HUES48 (cell line): ENCODE results near the gene DLEC1.
A peak's percentile ranks its signal among the peaks of the same experiment; 100 is the strongest.

Source experiments
- H3K27ac ChIP-seq: one replicate; pipeline ENCODE4 v1.7.0; 2013; ENCODE audit warnings: low read depth, low read length, inconsistent platforms
- H3K27me3 ChIP-seq: 2 replicates; pipeline ENCODE4 v1.6.1; 2013; ENCODE audit warnings: mild to moderate bottlenecking, low read length; ENCODE audit not compliant: control insufficient read depth, insufficient read depth
- H3K36me3 ChIP-seq: 2 replicates; pipeline ENCODE4 v1.6.1; 2013; ENCODE audit warnings: low read length; ENCODE audit not compliant: control insufficient read depth, insufficient read depth
- H3K4me1 ChIP-seq: 2 replicates; pipeline ENCODE4 v1.6.1; 2013; ENCODE audit warnings: mild to moderate bottlenecking, low read length; ENCODE audit not compliant: control insufficient read depth, insufficient read depth
- H3K4me3 ChIP-seq: 2 replicates; pipeline ENCODE4 v1.5.1; 2013; ENCODE audit warnings: mild to moderate bottlenecking, low read depth, low read length
- H3K9ac ChIP-seq: 2 replicates; pipeline ENCODE4 v1.6.1; 2013; ENCODE audit warnings: mild to moderate bottlenecking, low read depth, low read length, moderate library complexity
- H3K9me3 ChIP-seq: 2 replicates; pipeline ENCODE4 v1.6.1; 2013; ENCODE audit warnings: low read length; ENCODE audit not compliant: control insufficient read depth, insufficient read depth

The DLEC1 gene

DNA sequence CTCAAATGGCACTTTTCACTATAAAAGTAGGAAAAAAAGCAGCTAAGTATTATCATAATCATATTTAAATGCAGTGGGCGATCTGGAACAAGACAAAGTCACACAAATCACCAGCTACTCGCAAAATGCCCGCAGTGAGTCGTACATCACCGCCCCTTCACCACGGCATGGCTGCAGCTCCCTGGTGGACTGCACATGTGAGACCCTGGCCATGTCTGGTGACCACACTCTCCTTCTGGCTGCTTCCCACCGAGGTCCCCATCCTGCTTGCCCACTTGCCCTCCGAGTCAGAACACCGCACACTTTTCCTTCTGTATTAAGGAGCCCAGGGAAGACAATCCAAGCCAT lies 59.3 kb downstream of the DLEC1 start:
- Histone ChIP-seq H3K4me3 (no peak overlapping the region), H3K9ac (no peak overlapping the region), H3K27me3 (no peaks in the 10 kb centered on the region), H3K36me3 (no peaks in the 10 kb centered on the region), H3K4me1 (peaks cover 14% of the 10 kb centered on the region), H3K9me3 (no peaks in the 10 kb centered on the region), H3K27ac (no peak overlapping the region)

GRCh38 chr3:38099518-38099917 lies 60.5 kb downstream of the DLEC1 start:
- no peaks in the 10 kb centered on the region for H3K9me3 ChIP-seq
- H3K9ac ChIP-seq: no peak overlapping the region
- H3K27ac ChIP-seq: peak overlapping the region; percentile 59
- no peaks in the 10 kb centered on the region for H3K36me3 ChIP-seq
- no peak overlapping the region for H3K4me3 ChIP-seq
- no peaks in the 10 kb centered on the region for H3K27me3 ChIP-seq
- peaks cover 14% of the 10 kb centered on the region for H3K4me1 ChIP-seq

DNA sequence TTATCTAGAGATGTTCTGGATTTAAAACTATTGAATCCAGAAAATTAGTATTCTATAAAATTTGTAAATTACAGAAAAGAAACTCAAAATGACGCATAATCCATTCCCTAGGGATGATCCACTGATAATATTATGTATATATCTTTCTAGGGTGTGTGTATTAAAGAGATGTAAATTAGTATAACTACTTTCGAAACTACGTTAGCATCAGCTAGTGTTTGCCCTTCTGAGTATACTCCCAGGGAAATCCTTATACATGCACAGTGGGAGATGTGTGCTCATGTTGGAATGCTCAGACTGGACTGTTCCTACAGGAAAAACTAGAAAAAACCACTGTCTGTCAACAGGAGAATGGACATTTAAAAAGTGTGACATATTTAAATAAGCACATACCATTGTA lies 61.5 kb downstream of the DLEC1 start:
- Histone ChIP-seq H3K4me1 (peaks cover 14% of the 10 kb centered on the region), H3K9ac (no peak overlapping the region), H3K27ac (no peak overlapping the region), H3K36me3 (no peaks in the 10 kb centered on the region), H3K27me3 (no peaks in the 10 kb centered on the region), H3K4me3 (no peak overlapping the region), H3K9me3 (no peaks in the 10 kb centered on the region)

- Histone ChIP-seq H3K9me3 (no peaks in the 10 kb centered on the region), H3K4me3 (no peak overlapping the region), H3K36me3 (no peaks in the 10 kb centered on the region), H3K9ac (no peak overlapping the region), H3K4me1 (peaks cover 14% of the 10 kb centered on the region), H3K27ac (no peak overlapping the region), H3K27me3 (no peaks in the 10 kb centered on the region)
These were observed 62.9 kb downstream of the DLEC1 start for GRCh38 chr3:38101811-38102443.

DNA sequence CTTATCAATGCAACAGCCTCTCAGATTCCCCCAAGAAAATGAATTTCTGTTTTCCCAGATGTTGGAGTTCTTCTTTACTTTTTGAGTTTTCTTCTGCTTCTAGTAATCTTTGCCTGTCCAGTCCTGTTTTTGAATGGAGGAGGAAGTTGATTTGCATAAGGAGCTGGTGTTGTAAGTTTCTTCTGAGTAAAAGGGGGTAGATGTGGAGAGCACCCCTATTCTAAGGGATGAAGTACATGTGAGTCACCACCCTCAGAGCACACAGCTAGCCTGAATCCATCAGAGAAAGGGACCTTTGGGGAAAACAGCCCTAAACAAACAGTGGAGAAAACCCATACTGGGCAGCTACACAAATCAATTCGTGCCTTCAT lies 63.4 kb downstream of the DLEC1 start:
- no peaks in the 10 kb centered on the region for H3K36me3 ChIP-seq
- no peak overlapping the region for H3K4me3 ChIP-seq
- no peaks in the 10 kb centered on the region for H3K9me3 ChIP-seq
- H3K4me1 ChIP-seq: peaks cover 14% of the 10 kb centered on the region
- no peaks in the 10 kb centered on the region for H3K27me3 ChIP-seq
- H3K27ac ChIP-seq: no peak overlapping the region
- H3K9ac ChIP-seq: no peak overlapping the region

DNA sequence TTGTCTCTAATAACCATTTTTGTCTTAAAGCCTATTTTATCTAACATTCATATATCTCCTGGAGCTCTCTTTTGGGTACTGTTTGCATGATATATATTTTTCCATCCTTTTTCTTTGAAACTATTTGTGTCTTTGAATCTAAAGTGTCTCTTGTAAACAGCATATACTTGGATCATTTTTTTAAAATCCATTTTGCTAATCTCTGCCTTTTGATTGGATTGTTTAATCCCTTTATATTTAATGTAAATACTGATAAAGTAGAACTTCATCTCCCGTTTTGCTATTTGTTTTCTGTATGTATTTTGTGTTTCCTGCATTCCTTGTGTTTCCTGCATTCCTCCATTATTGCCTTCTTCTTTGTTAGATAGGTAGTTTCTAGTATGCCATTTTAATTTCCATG lies 66.5 kb downstream of the DLEC1 start:
- H3K36me3 ChIP-seq: no peaks in the 10 kb centered on the region
- no peaks in the 10 kb centered on the region for H3K27me3 ChIP-seq
- H3K27ac ChIP-seq: no peak overlapping the region
- no peak overlapping the region for H3K9ac ChIP-seq
- H3K4me1 ChIP-seq: no peaks in the 10 kb centered on the region
- no peaks in the 10 kb centered on the region for H3K9me3 ChIP-seq
- no peak overlapping the region for H3K4me3 ChIP-seq

GRCh38 chr3:38107911-38108648 lies 69.1 kb downstream of the DLEC1 start:
- H3K4me1 ChIP-seq: no peaks in the 10 kb centered on the region
- no peak overlapping the region for H3K9ac ChIP-seq
- H3K27me3 ChIP-seq: no peaks in the 10 kb centered on the region
- no peak overlapping the region for H3K4me3 ChIP-seq
- H3K27ac ChIP-seq: no peak overlapping the region
- H3K9me3 ChIP-seq: no peaks in the 10 kb centered on the region
- no peaks in the 10 kb centered on the region for H3K36me3 ChIP-seq

- Histone ChIP-seq H3K36me3 (no peaks in the 10 kb centered on the region), H3K9me3 (no peaks in the 10 kb centered on the region), H3K9ac (no peak overlapping the region), H3K27ac (no peak overlapping the region), H3K4me3 (no peak overlapping the region), H3K27me3 (no peaks in the 10 kb centered on the region), H3K4me1 (no peaks in the 10 kb centered on the region)
These were observed 69.9 kb downstream of the DLEC1 start for GRCh38 chr3:38108649-38109579.

GRCh38 chr3:38109580-38110313 lies 70.7 kb downstream of the DLEC1 start:
- Histone ChIP-seq H3K36me3 (no peaks in the 10 kb centered on the region), H3K27me3 (no peaks in the 10 kb centered on the region), H3K9ac (no peak overlapping the region), H3K4me3 (no peak overlapping the region), H3K27ac (no peak overlapping the region), H3K4me1 (no peaks in the 10 kb centered on the region), H3K9me3 (no peaks in the 10 kb centered on the region)

DNA sequence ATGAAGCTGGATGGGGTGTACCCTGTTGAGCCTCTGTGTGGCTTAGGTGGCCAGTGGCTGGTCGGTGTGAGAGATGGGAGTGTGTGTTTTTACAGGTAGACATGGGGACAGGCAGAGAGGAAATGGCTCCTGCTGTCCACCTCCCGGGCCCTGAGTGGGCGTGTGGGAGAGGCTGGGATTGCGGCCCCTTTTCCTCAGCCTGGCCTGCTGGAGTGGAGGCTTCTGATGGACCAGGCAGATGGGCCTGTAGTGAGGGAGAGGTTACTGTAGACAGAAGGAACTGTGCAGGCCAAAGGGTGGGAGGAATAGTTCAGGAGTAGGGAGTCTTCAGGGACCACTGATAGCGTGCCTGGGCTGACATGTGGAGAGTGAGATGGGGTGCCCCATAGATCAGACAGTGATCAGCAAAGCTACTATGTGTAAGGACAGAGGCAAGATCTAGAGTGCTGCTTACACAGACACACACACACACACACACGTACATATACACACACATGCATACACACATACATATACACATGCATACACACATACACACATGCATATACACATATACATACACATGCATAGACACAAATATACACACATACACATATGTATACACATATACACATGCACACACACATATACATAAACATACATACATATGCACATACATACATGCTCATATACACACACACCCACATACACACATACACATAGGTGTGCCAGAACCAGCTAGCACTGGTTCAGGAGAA lies 71.5 kb downstream of the DLEC1 start:
- Histone ChIP-seq H3K4me1 (no peaks in the 10 kb centered on the region), H3K27me3 (no peaks in the 10 kb centered on the region; the same call in 1 of the 2 replicates), H3K9ac (no peak overlapping the region), H3K36me3 (no peaks in the 10 kb centered on the region), H3K27ac (no peak overlapping the region), H3K9me3 (no peaks in the 10 kb centered on the region), H3K4me3 (no peak overlapping the region)
